GM12878 (cell line): ENCODE results near the gene MGAT5. TPM values are rescaled to one million over a fixed set of nuclear protein-coding genes. Genes with fewer than 3 reads are reported as not detected.

Experiments used
- ATAC-seq: fragments of 200-7000 bp; cut with Tn5 transposase; 3 replicates; pipeline ENCODE4 v1.9.1; 2020; ENCODE audit warnings: mild to moderate bottlenecking, moderate library complexity
- BruUV-seq: library from RNA; stranded (reverse); fragments of 400-500 nt; replicated peaks from 2 replicates; lab custom pipeline; 2021; lab: Mats Ljungman, UMichigan
- CTCF ChIA-PET: fragments of 300-600 bp; sonication (Branson Sonifier 250); formaldehyde crosslinking; extraction: SDS; loops from one replicate; lab custom pipeline; 2021; ENCODE audit warnings: inconsistent platforms; lab: Yijun Ruan, JAX
- POLR2A ChIA-PET: fragments of 350-600 bp; formaldehyde crosslinking; extraction: SDS; loops from one replicate; lab custom pipeline; 2021; ENCODE audit warnings: inconsistent platforms; lab: Charles Lee
- RAD21 ChIA-PET: fragments of 300-600 bp; sonication (Branson Sonifier 250); formaldehyde crosslinking; loops from one replicate; lab custom pipeline; 2023; ENCODE audit warnings: antibody characterized with exemption; ENCODE audit not compliant: unreplicated experiment; lab: Charles Lee
- SMC1A ChIA-PET: fragments of 300-600 bp; sonication (Branson Sonifier 250); formaldehyde crosslinking; loops from one replicate; lab custom pipeline; 2023; ENCODE audit not compliant: unreplicated experiment, uncharacterized antibody; lab: Charles Lee
- DNase-seq: peaks from one replicate; pipeline ENCODE4 v3.0.0-alpha.2; 2011; ENCODE audit warnings: low read depth, low spot score
- FAIRE-seq: peaks from 3 replicates; lab custom pipeline; 2011; peaks lifted over from hg19 to GRCh38; lab: Jason Lieb, UNC
- H2AFZ ChIP-seq: 2 replicates; pipeline ENCODE4 v1.6.0; 2011; ENCODE audit warnings: low read depth, low read length, control low read depth; ENCODE audit not compliant: control insufficient read depth
- H3K27ac ChIP-seq: 2 replicates; pipeline ENCODE4 v1.5.1; 2011; ENCODE audit warnings: control low read depth; ENCODE audit not compliant: control insufficient read depth, insufficient read depth
- H3K27me3 ChIP-seq, 2 experiments: replicated peaks in 1 of 2; 2 replicates each; pipeline versions ENCODE4 v1.6.0 to v1.6.1; 2011; ENCODE audit warnings: low read length in 1 of 2; ENCODE audit not compliant: control insufficient read depth in 2 of 2, insufficient read depth in 2 of 2
- H3K36me3 ChIP-seq, 2 experiments: 2 replicates each; pipeline ENCODE4 v1.5.1; 2011; ENCODE audit warnings: low read length in 1 of 2; ENCODE audit not compliant: control insufficient read depth in 2 of 2, insufficient read depth in 2 of 2
- H3K4me1 ChIP-seq: 2 replicates; pipeline ENCODE4 v1.6.1; 2011; ENCODE audit warnings: mild to moderate bottlenecking, low read length, moderate library complexity, mixed read lengths; ENCODE audit not compliant: control insufficient read depth, insufficient read depth
- H3K4me2 ChIP-seq: 2 replicates; pipeline ENCODE4 v1.6.0; 2011; ENCODE audit warnings: control low read depth; ENCODE audit not compliant: control insufficient read depth, insufficient read depth
- H3K4me3 ChIP-seq: fragments of 200-600 bp; sonication (generic); 2 replicates; pipeline ENCODE4 v1.5.1; 2016
- H3K79me2 ChIP-seq: 2 replicates; pipeline ENCODE4 v1.6.0; 2011; ENCODE audit warnings: low read length; ENCODE audit not compliant: control insufficient read depth, insufficient read depth
- H3K9ac ChIP-seq: 2 replicates; pipeline ENCODE4 v1.8.0; 2011; ENCODE audit warnings: low read length, control low read depth, mixed read lengths; ENCODE audit not compliant: control insufficient read depth, insufficient read depth
- H3K9me3 ChIP-seq: replicated peaks from 3 replicates; pipeline ENCODE4 v1.5.1; 2011; ENCODE audit warnings: mild to moderate bottlenecking, low read length; ENCODE audit not compliant: control insufficient read depth, insufficient read depth
- H4K20me1 ChIP-seq: 2 replicates; pipeline ENCODE4 v1.6.0; 2011; ENCODE audit not compliant: control insufficient read depth, insufficient read depth
- CREB1 ChIP-seq: IDR thresholded peaks from 2 replicates; pipeline ENCODE4 v1.6.1; 2012; ENCODE audit warnings: low read depth, mild to moderate bottlenecking, inconsistent platforms
- HDAC2 ChIP-seq: fragments of 200-600 bp; sonication (generic); IDR thresholded peaks from 2 replicates; pipeline ENCODE4 v1.6.1; 2017
- KAT2A ChIP-seq: conservative IDR thresholded peaks from 2 replicates; pipeline ENCODE4 v1.6.1; 2011; ENCODE audit warnings: low read depth, low read length; ENCODE audit not compliant: control insufficient read depth
- NBN ChIP-seq: fragments of 450-650 bp; IDR thresholded peaks from 2 replicates; pipeline ENCODE4 v1.6.1; 2016
- NR2F1 ChIP-seq: fragments of 450-650 bp; conservative IDR thresholded peaks from 2 replicates; pipeline ENCODE4 v1.6.1; 2017; ENCODE audit warnings: mild to moderate bottlenecking
- PAX8 ChIP-seq: fragments of 450-650 bp; IDR thresholded peaks from 2 replicates; pipeline ENCODE4 v1.6.1; 2017; ENCODE audit warnings: mild to moderate bottlenecking, moderate library complexity
- RFX5 ChIP-seq: IDR thresholded peaks from 2 replicates; pipeline ENCODE4 v1.6.1; 2011; ENCODE audit warnings: low read depth, low read length, improper control_type of control experiment
- SIN3A ChIP-seq: IDR thresholded peaks from 2 replicates; pipeline ENCODE4 v1.6.1; 2012; ENCODE audit warnings: low read depth, low read length, improper control_type of control experiment
- SUPT20H ChIP-seq: IDR thresholded peaks from 2 replicates; pipeline ENCODE4 v1.6.1; 2011; ENCODE audit warnings: low read depth, mild to moderate bottlenecking, low read length, moderate library complexity, borderline replicate concordance; ENCODE audit not compliant: control insufficient read depth
- TCF3 ChIP-seq: IDR thresholded peaks from 2 replicates; pipeline ENCODE4 v1.6.1; 2012; ENCODE audit warnings: low read depth, mild to moderate bottlenecking, low read length, borderline replicate concordance; ENCODE audit not compliant: insufficient read depth
- YBX1 ChIP-seq: fragments of 450-650 bp; IDR thresholded peaks from 2 replicates; pipeline ENCODE4 v1.6.1; 2016; ENCODE audit warnings: antibody characterized with exemption
- ZNF384 ChIP-seq: IDR thresholded peaks from 2 replicates; pipeline ENCODE4 v1.6.1; 2012; ENCODE audit warnings: low read depth, mild to moderate bottlenecking, low read length, improper control_type of control experiment, borderline replicate concordance
- ZNF622 ChIP-seq: fragments of 450-650 bp; IDR thresholded peaks from 2 replicates; pipeline ENCODE4 v1.6.1; 2017; ENCODE audit warnings: mild to moderate bottlenecking, inconsistent platforms
- WGBS: methylation state at CpG from one replicate; pipeline ENCODE4 v1.1.6; 2016; ENCODE audit warnings: low lambda C conversion rate; ENCODE audit not compliant: insufficient replicate concordance, insufficient coverage; ENCODE audit errors: missing lambda C conversion rate; 5-methylcytosine and 5-hydroxymethylcytosine counted together
- in situ Hi-C: fragments of 300-500 bp; cut with MboI; formaldehyde crosslinking; loops from 9 replicates; pipeline ENCODE4 v1.14.3; 2018; ENCODE audit warnings: mixed read lengths
- intact Hi-C: fragments of 100-400 bp; cut with micrococcal nuclease; formaldehyde crosslinking; loops from one replicate; pipeline ENCODE4 v1.14.2; 2022; ENCODE audit not compliant: unreplicated experiment
- polyA plus RNA-seq, 11 experiments: library from polyadenylated mRNA; depleted of rRNA in 4 of 11; unstranded in 6 of 11; stranded (reverse) in 5 of 11; fragments of >200 nt; fragmentation: Nextera tagmentation in 4 of 11; fragmentation: Illumina TruSeq in 1 of 11; extraction: Ambion mirVana in 4 of 11; extraction: Trizol in 1 of 11; gene quantifications; 1 replicate in 1 of 11; 2 replicates in 10 of 11; pipeline versions ENCODE4 v1.2.1 to v1.2.3, GENCODE V29; 2011 to 2016; ENCODE audit warnings: inconsistent platforms in 2 of 11, missing spikeins in 2 of 11, low read depth in 1 of 11
- total RNA-seq, 4 experiments: library from RNA; depleted of rRNA in 3 of 4; stranded (reverse); fragments of >200 nt in 3 of 4; fragmentation: Illumina TruSeq in 1 of 4; extraction: Trizol in 1 of 4; gene quantifications; 2 replicates each; pipeline versions ENCODE4 v1.2.1 to v1.2.3, GENCODE V29; 2013 to 2021

The MGAT5 gene
- total and polyA plus RNA-seq, 10 of the 15 experiments (the other 5 are each of a cell fraction or from before 2014, with no cell fraction given): 4.9 to 104 (median 36.2) TPM

- Histone ChIP-seq H3K4me3 (no peak overlapping the region), H3K27me3 (no peaks in the 10 kb centered on the region), H3K79me2 (no peaks in the 10 kb centered on the region), H2AFZ (no peak overlapping the region), H3K4me2 (no peak overlapping the region), H3K9ac (no peak overlapping the region), H3K4me1 (no peaks in the 10 kb centered on the region), H4K20me1 (no peaks in the 10 kb centered on the region), H3K9me3 (no peaks in the 10 kb centered on the region), H3K36me3 (peaks cover 5 to 35% of the 10 kb centered on the region in 2 experiments), H3K27ac (no peak overlapping the region)
- ChIA-PET POLR2A (no interaction called here), CTCF (interaction anchor here (1.2 to 1.9 kb wide), 4 partner anchors 8 to 302 kb away, joined by 3 to 8 read pairs (median 4); no protein-coding TSS in a partner anchor), RAD21 (interaction anchor here (1.3 to 2.3 kb wide), 2 partner anchors 8 to 302 kb away, joined by 4 to 13 read pairs; no protein-coding TSS in a partner anchor), SMC1A (interaction anchor here (0.7 to 1.5 kb wide), 3 partner anchors 31 to 534 kb away, joined by 3 read pairs; no protein-coding TSS in a partner anchor)
- intact Hi-C loops (no loop called here), in situ Hi-C loops (no loop called here)
- FAIRE-seq (no peak), ATAC-seq (no peak), DNase-seq (no peak)
- TF ChIP-seq CREB1 (no peak), RFX5 (no peak), NR2F1 (no peak), TCF3 (no peak), SIN3A (no peak), PAX8 (no peak), HDAC2 (no peak), ZNF622 (no peak), NBN (no peak), YBX1 (no peak), ZNF384 (no peak), KAT2A (no peak), SUPT20H (no peak)
- WGBS: 98% methylated on average over 7 of the region's 7 CpGs
- no TSS peak for BruUV-seq
These were observed 166.4 kb downstream of the MGAT5 start for GRCh38 chr2:134420259-134420658.
